ENCODE data around the gene FGF3. TPM values are rescaled to one million over a fixed set of nuclear protein-coding genes. Genes with fewer than 3 reads are reported as not detected.

The FGF3 gene
- polyA plus RNA-seq, 3 donors, result not detected

DNA sequence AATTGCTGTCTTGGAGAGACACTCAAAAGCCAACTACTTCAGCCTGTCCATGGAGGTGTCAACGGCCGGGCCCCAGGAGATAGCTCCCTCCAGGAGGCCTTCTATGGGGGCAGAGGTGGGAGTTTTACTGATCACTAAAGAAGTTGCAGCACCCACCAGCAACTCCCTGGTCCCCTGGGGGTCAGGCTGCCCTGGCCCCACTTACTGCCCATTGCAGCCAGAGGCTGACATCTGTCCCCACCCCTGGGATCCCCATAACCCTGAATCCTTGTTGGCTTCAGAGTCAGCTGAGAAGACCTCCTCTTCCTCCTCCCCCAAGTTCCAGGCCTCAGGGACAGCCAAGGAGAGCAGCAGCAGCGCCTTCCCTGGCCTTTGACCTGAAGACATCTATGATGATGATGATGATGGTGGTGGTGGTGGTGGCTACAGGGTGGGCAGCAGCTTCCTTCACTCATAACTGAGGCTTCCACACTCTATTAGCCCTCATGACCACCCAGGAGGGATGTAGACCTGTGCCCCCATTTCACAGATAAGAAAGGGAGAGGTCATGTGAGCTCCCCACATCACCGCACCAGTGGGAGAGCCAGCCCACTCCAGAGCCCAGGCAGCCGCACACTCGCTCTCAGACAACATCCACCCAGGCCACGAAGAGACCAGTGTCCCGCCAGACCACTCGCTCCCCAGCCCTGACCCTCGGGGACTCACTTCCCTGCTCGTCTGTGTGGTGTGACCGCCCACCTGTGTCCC, 43.8 kb upstream of the FGF3 start:
- no peak overlapping the region for H3K4me2 ChIP-seq (replicated peaks; ENCODE audit: extremely low read depth, low read length, poor library complexity, severe bottlenecking)
- Mint-ChIP-seq H3K4me3 (no peak overlapping the region), H3K27ac (peak overlapping the region in 1 of 7 donors; percentile 3), H3K4me1 (no peaks in the 10 kb centered on the region), H3K27me3 (ENCODE audit: low read depth in 3 of 3) (peaks cover 16 to 25% (median 17%) of the 10 kb centered on the region in 3 donors), H3K9me3 (peaks cover 0 to 3% (median 0%) of the 10 kb centered on the region in 7 donors), H3K36me3 (no peaks in the 10 kb centered on the region)
- WGBS (ENCODE audit: insufficient coverage), result 91% methylated on average over 8 of the region's 12 CpGs
- H3K4me3 ChIP-seq (replicated peaks in 1 of 3; ENCODE audit: low read depth in 2 of 3, low read length in 3 of 3), result no peak overlapping the region
- DNase-seq, result no peak
- no peaks in the 10 kb centered on the region for H3K9me3 ChIP-seq (replicated peaks in 1 of 2; ENCODE audit: control insufficient read depth in 1 of 2, insufficient read depth in 1 of 2, low read length in 2 of 2)
- peaks cover 0 to 7% of the 10 kb centered on the region in 2 donors for H3K27me3 ChIP-seq (ENCODE audit: control insufficient read depth in 2 of 2, insufficient read depth in 2 of 2, low read length in 2 of 2)
- no peak overlapping the region for H3K27ac ChIP-seq (ENCODE audit: low read depth in 1 of 2, low read length in 2 of 2)
- no peaks in the 10 kb centered on the region for H4K20me1 ChIP-seq (ENCODE audit: insufficient read depth, low read length)
- H2AFZ ChIP-seq (ENCODE audit: insufficient read depth, low read depth, low read length, poor library complexity, severe bottlenecking), result no peak overlapping the region
- H3K4me1 ChIP-seq (ENCODE audit: control insufficient read depth in 1 of 2, insufficient read depth in 2 of 2, low read length in 2 of 2), result no peaks in the 10 kb centered on the region
- TF ChIP-seq, protein P1, sequence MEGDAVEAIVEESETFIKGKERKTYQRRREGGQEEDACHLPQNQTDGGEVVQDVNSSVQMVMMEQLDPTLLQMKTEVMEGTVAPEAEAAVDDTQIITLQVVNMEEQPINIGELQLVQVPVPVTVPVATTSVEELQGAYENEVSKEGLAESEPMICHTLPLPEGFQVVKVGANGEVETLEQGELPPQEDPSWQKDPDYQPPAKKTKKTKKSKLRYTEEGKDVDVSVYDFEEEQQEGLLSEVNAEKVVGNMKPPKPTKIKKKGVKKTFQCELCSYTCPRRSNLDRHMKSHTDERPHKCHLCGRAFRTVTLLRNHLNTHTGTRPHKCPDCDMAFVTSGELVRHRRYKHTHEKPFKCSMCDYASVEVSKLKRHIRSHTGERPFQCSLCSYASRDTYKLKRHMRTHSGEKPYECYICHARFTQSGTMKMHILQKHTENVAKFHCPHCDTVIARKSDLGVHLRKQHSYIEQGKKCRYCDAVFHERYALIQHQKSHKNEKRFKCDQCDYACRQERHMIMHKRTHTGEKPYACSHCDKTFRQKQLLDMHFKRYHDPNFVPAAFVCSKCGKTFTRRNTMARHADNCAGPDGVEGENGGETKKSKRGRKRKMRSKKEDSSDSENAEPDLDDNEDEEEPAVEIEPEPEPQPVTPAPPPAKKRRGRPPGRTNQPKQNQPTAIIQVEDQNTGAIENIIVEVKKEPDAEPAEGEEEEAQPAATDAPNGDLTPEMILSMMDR (IDR thresholded peaks at IDR 0.05), result no peak
- H3K79me2 ChIP-seq (ENCODE audit: insufficient read depth, low read length), result no peaks in the 10 kb centered on the region
- intact Hi-C loops (cut with micrococcal nuclease), result no loop called here
- no peaks in the 10 kb centered on the region for H3K36me3 ChIP-seq (replicated peaks in 1 of 2; ENCODE audit: control insufficient read depth in 1 of 2, insufficient read depth in 2 of 2, low read length in 2 of 2)
- no peak overlapping the region for H3K9ac ChIP-seq (ENCODE audit: insufficient read depth, low read length, poor library complexity, severe bottlenecking)

DNA sequence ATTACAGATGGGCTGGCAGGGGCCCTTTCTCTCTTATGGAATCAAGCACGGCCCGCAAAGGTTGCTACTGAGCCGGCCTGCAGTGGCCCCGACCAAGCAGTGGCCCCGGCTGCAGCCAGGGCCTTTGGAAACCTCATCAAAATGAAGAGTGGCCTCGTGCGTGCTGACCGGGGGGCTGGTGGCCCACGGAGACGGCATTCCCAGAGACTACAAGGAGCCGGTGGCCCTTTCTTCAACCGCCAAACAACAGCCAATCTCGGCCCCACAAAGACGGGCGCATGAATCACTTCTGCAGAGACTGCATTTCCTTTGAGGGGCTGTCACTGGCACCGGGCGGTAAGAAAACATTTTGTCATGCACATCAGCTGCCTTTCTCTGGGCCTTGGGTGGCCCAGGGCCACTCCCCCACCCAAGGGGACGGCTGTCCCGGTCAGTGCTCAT, 43.1 kb upstream of the FGF3 start:
- Mint-ChIP-seq H3K27me3 (ENCODE audit: low read depth in 3 of 3) (peaks cover 13 to 20% (median 17%) of the 10 kb centered on the region in 3 donors), H3K9me3 (peaks cover 0 to 6% (median 0%) of the 10 kb centered on the region in 7 donors), H3K27ac (no peak overlapping the region), H3K4me3 (no peak overlapping the region), H3K4me1 (peaks cover 3% of the 10 kb centered on the region), H3K36me3 (no peaks in the 10 kb centered on the region)
- Histone ChIP-seq H3K27ac (ENCODE audit: low read depth in 1 of 2, low read length in 2 of 2) (no peak overlapping the region), H3K4me2 (replicated peaks; ENCODE audit: extremely low read depth, low read length, poor library complexity, severe bottlenecking) (no peak overlapping the region), H3K9me3 (replicated peaks in 1 of 2; ENCODE audit: control insufficient read depth in 1 of 2, insufficient read depth in 1 of 2, low read length in 2 of 2) (no peaks in the 10 kb centered on the region), H3K4me3 (replicated peaks in 1 of 3; ENCODE audit: low read depth in 2 of 3, low read length in 3 of 3) (no peak overlapping the region), H3K9ac (ENCODE audit: insufficient read depth, low read length, poor library complexity, severe bottlenecking) (no peak overlapping the region), H3K79me2 (ENCODE audit: insufficient read depth, low read length) (no peaks in the 10 kb centered on the region), H3K27me3 (ENCODE audit: control insufficient read depth in 2 of 2, insufficient read depth in 2 of 2, low read length in 2 of 2) (peaks cover 0 to 3% of the 10 kb centered on the region in 2 donors), H3K36me3 (replicated peaks in 1 of 2; ENCODE audit: control insufficient read depth in 1 of 2, insufficient read depth in 2 of 2, low read length in 2 of 2) (no peaks in the 10 kb centered on the region), H3K4me1 (ENCODE audit: control insufficient read depth in 1 of 2, insufficient read depth in 2 of 2, low read length in 2 of 2) (no peaks in the 10 kb centered on the region), H2AFZ (ENCODE audit: insufficient read depth, low read depth, low read length, poor library complexity, severe bottlenecking) (no peak overlapping the region), H4K20me1 (ENCODE audit: insufficient read depth, low read length) (no peaks in the 10 kb centered on the region)
- intact Hi-C loops (cut with micrococcal nuclease), result no loop called here
- DNase-seq, result no peak
- WGBS (ENCODE audit: insufficient coverage), result 51% methylated on average over 17 of the region's 19 CpGs
- TF ChIP-seq, protein P1 (IDR thresholded peaks at IDR 0.05), result no peak
